ENCODE results near the gene PALS1. TPM values are rescaled to one million over a fixed set of nuclear protein-coding genes. Genes with fewer than 3 reads are reported as not detected.

Gene PALS1
- total RNA-seq, 3 donors from 2014 or later (not counting 1 experiment from before 2014, with no cell fraction given): 4.3 to 7.3 (median 6.5) TPM

DNA sequence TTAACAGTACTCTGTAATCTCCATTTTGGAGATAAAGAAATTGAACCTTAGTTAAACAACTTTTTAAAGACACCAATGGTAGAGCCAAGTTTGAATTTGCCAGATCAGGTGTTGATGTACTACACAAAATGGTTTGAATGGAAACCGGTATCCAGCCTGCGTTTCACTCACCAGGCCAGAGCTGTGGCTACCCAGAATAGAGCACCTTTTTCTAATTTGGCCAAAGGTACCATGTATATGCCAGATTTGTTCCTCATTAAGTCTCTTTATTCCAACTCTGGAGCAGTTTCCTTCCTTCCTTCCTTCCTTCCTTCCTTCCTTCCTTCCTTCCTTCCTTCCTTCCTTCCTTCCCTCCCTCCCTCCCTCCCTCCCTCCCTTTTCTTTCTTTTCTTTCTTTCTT is 39.3 kb downstream of the PALS1 start:
- DNase-seq (no peak), ATAC-seq (no peak)
- H3K9me3 Mint-ChIP-seq: no peaks in the 10 kb centered on the region
- no peaks in the 10 kb centered on the region for H3K36me3 ChIP-seq (ENCODE audit: control insufficient read depth, insufficient read depth, low read length)
- no peak overlapping the region for H3K27ac ChIP-seq (ENCODE audit: low read length)
- H3K4me1 Mint-ChIP-seq: peaks cover 0 to 6% of the 10 kb centered on the region in 2 donors
- intact Hi-C loops (cut with micrococcal nuclease): loop anchor here (10.0 kb wide), 1 partner anchor 656 kb away; no protein-coding TSS in a partner anchor
- WGBS (ENCODE audit: insufficient coverage): 100% methylated on average over 2 of the region's 2 CpGs
- H3K9me3 ChIP-seq (ENCODE audit: control insufficient read depth, insufficient read depth, low read length): no peaks in the 10 kb centered on the region
- no peaks in the 10 kb centered on the region for H3K4me1 ChIP-seq (ENCODE audit: control insufficient read depth, insufficient read depth, low read length)
- H3K36me3 Mint-ChIP-seq: no peaks in the 10 kb centered on the region
- no peak overlapping the region for H3K27ac Mint-ChIP-seq
- H3K27me3 Mint-ChIP-seq (ENCODE audit: low read depth in 2 of 2): no peaks in the 10 kb centered on the region
- H3K4me3 ChIP-seq (ENCODE audit: low read length): no peak overlapping the region
- H3K4me3 Mint-ChIP-seq: no peak overlapping the region
- H3K27me3 ChIP-seq (ENCODE audit: control insufficient read depth, insufficient read depth, low read length): no peaks in the 10 kb centered on the region
- TF ChIP-seq, protein P1, sequence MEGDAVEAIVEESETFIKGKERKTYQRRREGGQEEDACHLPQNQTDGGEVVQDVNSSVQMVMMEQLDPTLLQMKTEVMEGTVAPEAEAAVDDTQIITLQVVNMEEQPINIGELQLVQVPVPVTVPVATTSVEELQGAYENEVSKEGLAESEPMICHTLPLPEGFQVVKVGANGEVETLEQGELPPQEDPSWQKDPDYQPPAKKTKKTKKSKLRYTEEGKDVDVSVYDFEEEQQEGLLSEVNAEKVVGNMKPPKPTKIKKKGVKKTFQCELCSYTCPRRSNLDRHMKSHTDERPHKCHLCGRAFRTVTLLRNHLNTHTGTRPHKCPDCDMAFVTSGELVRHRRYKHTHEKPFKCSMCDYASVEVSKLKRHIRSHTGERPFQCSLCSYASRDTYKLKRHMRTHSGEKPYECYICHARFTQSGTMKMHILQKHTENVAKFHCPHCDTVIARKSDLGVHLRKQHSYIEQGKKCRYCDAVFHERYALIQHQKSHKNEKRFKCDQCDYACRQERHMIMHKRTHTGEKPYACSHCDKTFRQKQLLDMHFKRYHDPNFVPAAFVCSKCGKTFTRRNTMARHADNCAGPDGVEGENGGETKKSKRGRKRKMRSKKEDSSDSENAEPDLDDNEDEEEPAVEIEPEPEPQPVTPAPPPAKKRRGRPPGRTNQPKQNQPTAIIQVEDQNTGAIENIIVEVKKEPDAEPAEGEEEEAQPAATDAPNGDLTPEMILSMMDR (IDR thresholded peaks at IDR 0.05): no peak

DNA sequence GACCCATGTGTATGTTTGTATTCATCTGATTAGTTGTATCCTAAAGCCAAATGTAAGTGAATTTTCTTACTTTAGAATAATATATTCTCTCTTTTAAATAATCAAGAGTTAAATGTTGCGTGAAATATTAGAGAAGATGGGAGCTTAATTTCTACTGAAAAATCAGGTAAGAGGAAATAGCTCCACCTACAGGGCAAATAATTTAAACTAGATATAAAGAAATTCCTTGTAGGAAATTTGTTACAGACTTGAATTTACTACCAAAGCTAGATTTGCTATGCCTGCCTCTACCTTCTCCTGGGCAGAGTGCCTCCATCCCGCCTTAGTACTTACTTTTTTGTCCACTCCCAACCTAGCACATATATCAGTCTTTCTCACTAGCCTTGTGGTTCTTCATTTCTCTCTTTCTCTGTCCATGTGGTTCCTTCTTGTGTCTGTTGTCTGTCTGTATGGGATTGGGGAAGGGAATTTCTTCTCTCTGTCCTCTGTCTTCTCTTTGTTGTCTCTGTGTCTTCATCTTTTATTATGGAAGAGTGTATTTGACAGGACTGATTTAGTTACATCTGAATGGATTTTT is 44.7 kb downstream of the PALS1 start:
- peak in 1 of 2 donors; percentile 59 for DNase-seq
- 39% methylated on average over 1 of the region's 2 CpGs for WGBS (ENCODE audit: insufficient coverage)
- no peak overlapping the region for H3K4me3 ChIP-seq (ENCODE audit: low read length)
- H3K36me3 ChIP-seq (ENCODE audit: control insufficient read depth, insufficient read depth, low read length): no peaks in the 10 kb centered on the region
- H3K9me3 ChIP-seq (ENCODE audit: control insufficient read depth, insufficient read depth, low read length): no peaks in the 10 kb centered on the region
- no peaks in the 10 kb centered on the region for H3K36me3 Mint-ChIP-seq
- H3K4me1 ChIP-seq (ENCODE audit: control insufficient read depth, insufficient read depth, low read length): no peaks in the 10 kb centered on the region
- no peak for ATAC-seq
- no peaks in the 10 kb centered on the region for H3K9me3 Mint-ChIP-seq
- intact Hi-C loops (cut with micrococcal nuclease): loop anchor here (1.0 to 10.0 kb wide), 4 partner anchors 120 to 925 kb away; no protein-coding TSS in a partner anchor
- no peaks in the 10 kb centered on the region for H3K27me3 Mint-ChIP-seq (ENCODE audit: low read depth in 2 of 2)
- no peak overlapping the region for H3K27ac ChIP-seq (ENCODE audit: low read length)
- H3K4me1 Mint-ChIP-seq: no peaks in the 10 kb centered on the region
- no peak overlapping the region for H3K4me3 Mint-ChIP-seq
- no peak overlapping the region for H3K27ac Mint-ChIP-seq
- H3K27me3 ChIP-seq (ENCODE audit: control insufficient read depth, insufficient read depth, low read length): no peaks in the 10 kb centered on the region
- TF ChIP-seq, protein P1 (IDR thresholded peaks at IDR 0.05): peak; percentile 68

Other genes starting within 250 kb of the PALS1 start
- gene GARIN2, start 52.0 kb upstream of the PALS1 start, total RNA-seq: not detected
- gene ATP6V1D, start 118.4 kb downstream of the PALS1 start, total RNA-seq: 10 to 100 TPM; 61.9 to 77.5 (median 70.0) TPM
- gene EIF2S1, start 118.9 kb downstream of the PALS1 start, total RNA-seq: 10 to 100 TPM; 31.6 to 37.7 (median 33.2) TPM
- not detected for gene PLEK2, start 170.7 kb downstream of the PALS1 start, total RNA-seq
- 10 to 100 TPM; 28.3 to 51.3 (median 49.9) TPM for gene TMEM229B, start 247.3 kb downstream of the PALS1 start, total RNA-seq

All from natural killer cell (primary cell).